NB4 (cell line): ENCODE results near the gene AKR7A3.

Source experiments
- CTCF ChIP-seq: IDR thresholded peaks from one replicate; pipeline ENCODE4 v1.5.1; 2012; ENCODE audit warnings: low read depth, low read length
- MAX ChIP-seq: IDR thresholded peaks from 2 replicates; pipeline ENCODE4 v1.6.1; 2011; ENCODE audit warnings: low read depth, low read length
- POLR2A ChIP-seq: IDR thresholded peaks from 2 replicates; pipeline ENCODE4 v1.6.1; 2011; ENCODE audit warnings: mild to moderate bottlenecking; ENCODE audit not compliant: insufficient read length; ENCODE audit errors: extremely low read depth

GRCh38 chr1:19257178-19257914, 31.2 kb downstream of the AKR7A3 start:
- TF ChIP-seq CTCF (no peak), MAX (no peak), POLR2A (no peak)
